Natural killer cell (primary cell): ENCODE measurements around the gene RBM5. TPM values are rescaled to one million over a fixed set of nuclear protein-coding genes. Genes with fewer than 3 reads are reported as not detected.
A peak's percentile ranks its signal among the peaks of the same experiment; 100 is the strongest.

Experiments used
- ATAC-seq, 3 donors: fragments of 150-1000 bp in 2 of 3; fragments of 200-7000 bp in 1 of 3; cut with Tn5 transposase; 1 replicate in 1 of 3; 2 replicates in 2 of 3; pipeline ENCODE4 v1.10.0; 2021; ENCODE audit warnings: mild to moderate bottlenecking in 2 of 3, moderate library complexity in 2 of 3
- DNase-seq, 2 donors: peaks; one replicate each; pipeline versions ENCODE4 v3.0.0 to v3.0.0-alpha.2; 2013 to 2021; ENCODE audit warnings: mixed read lengths in 1 of 2
- H3K27ac ChIP-seq: one replicate; pipeline ENCODE4 v1.5.1; 2013; ENCODE audit warnings: mild to moderate bottlenecking, low read length
- H3K27me3 ChIP-seq: one replicate; pipeline ENCODE4 v1.6.1; 2013; ENCODE audit warnings: low read length; ENCODE audit not compliant: control insufficient read depth, insufficient read depth
- H3K36me3 ChIP-seq: one replicate; pipeline ENCODE4 v1.6.1; 2013; ENCODE audit warnings: low read length; ENCODE audit not compliant: control insufficient read depth, insufficient read depth
- H3K4me1 ChIP-seq: one replicate; pipeline ENCODE4 v1.6.1; 2013; ENCODE audit warnings: low read length; ENCODE audit not compliant: control insufficient read depth, insufficient read depth
- H3K4me3 ChIP-seq: one replicate; pipeline ENCODE4 v1.5.1; 2013; ENCODE audit warnings: low read length
- H3K9me3 ChIP-seq: one replicate; pipeline ENCODE4 v1.6.1; 2013; ENCODE audit warnings: low read length; ENCODE audit not compliant: control insufficient read depth, insufficient read depth
- H3K27ac Mint-ChIP-seq, 2 donors: one replicate each; pipeline ENCODE4 v1.8.0; 2022; ENCODE audit warnings: mild to moderate bottlenecking in 2 of 2, mixed read lengths in 2 of 2, moderate library complexity in 1 of 2
- H3K27me3 Mint-ChIP-seq, 2 donors: one replicate each; pipeline ENCODE4 v1.8.0; 2022; ENCODE audit warnings: low read depth in 2 of 2, mixed read lengths in 2 of 2
- H3K36me3 Mint-ChIP-seq: one replicate; pipeline ENCODE4 v1.8.0; 2022; ENCODE audit warnings: mixed read lengths
- H3K4me1 Mint-ChIP-seq, 2 donors: one replicate each; pipeline ENCODE4 v1.8.0; 2022; ENCODE audit warnings: mixed read lengths in 2 of 2
- H3K4me3 Mint-ChIP-seq: one replicate; pipeline ENCODE4 v1.8.0; 2022; ENCODE audit warnings: mild to moderate bottlenecking, moderate library complexity, mixed read lengths
- H3K9me3 Mint-ChIP-seq, 2 donors: one replicate each; pipeline ENCODE4 v1.8.0; 2022; ENCODE audit warnings: mixed read lengths in 2 of 2
- WGBS: methylation state at CpG from one replicate; pipeline ENCODE4 v1.1.7; 2013; ENCODE audit warnings: missing lambda C conversion rate; ENCODE audit not compliant: insufficient coverage; 5-methylcytosine and 5-hydroxymethylcytosine counted together
- intact Hi-C: fragments of 100-400 bp; cut with micrococcal nuclease; formaldehyde crosslinking; loops from one replicate; pipeline ENCODE4 v1.14.2; 2022
- total RNA-seq, 4 donors: library from RNA; stranded (reverse); fragments of 120-200 nt in 1 of 4; gene quantifications; one replicate each; pipeline versions ENCODE4 v1.2.3 to v1.2.4, GENCODE V29; 2013 to 2022
- TF ChIP-seq, protein P1 (sequence below): fragments of 200-600 bp; IDR thresholded peaks from one replicate; pipeline ENCODE4 v1.8.0; 2022; ENCODE audit warnings: antibody characterized with exemption

RBM5 gene
- total RNA-seq, 3 donors from 2014 or later (not counting 1 experiment from before 2014, with no cell fraction given) = 359 to 473 (median 401) TPM

- no peaks in the 10 kb centered on the region for H3K9me3 Mint-ChIP-seq
- TF ChIP-seq, protein P1, sequence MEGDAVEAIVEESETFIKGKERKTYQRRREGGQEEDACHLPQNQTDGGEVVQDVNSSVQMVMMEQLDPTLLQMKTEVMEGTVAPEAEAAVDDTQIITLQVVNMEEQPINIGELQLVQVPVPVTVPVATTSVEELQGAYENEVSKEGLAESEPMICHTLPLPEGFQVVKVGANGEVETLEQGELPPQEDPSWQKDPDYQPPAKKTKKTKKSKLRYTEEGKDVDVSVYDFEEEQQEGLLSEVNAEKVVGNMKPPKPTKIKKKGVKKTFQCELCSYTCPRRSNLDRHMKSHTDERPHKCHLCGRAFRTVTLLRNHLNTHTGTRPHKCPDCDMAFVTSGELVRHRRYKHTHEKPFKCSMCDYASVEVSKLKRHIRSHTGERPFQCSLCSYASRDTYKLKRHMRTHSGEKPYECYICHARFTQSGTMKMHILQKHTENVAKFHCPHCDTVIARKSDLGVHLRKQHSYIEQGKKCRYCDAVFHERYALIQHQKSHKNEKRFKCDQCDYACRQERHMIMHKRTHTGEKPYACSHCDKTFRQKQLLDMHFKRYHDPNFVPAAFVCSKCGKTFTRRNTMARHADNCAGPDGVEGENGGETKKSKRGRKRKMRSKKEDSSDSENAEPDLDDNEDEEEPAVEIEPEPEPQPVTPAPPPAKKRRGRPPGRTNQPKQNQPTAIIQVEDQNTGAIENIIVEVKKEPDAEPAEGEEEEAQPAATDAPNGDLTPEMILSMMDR = no peak
- DNase-seq (no peak), ATAC-seq (no peak)
- Histone ChIP-seq H3K4me1 (no peaks in the 10 kb centered on the region), H3K9me3 (no peaks in the 10 kb centered on the region), H3K27me3 (no peaks in the 10 kb centered on the region), H3K36me3 (peaks cover 51% of the 10 kb centered on the region), H3K4me3 (no peak overlapping the region), H3K27ac (no peak overlapping the region)
- H3K27me3 Mint-ChIP-seq = no peaks in the 10 kb centered on the region
- H3K4me1 Mint-ChIP-seq = no peaks in the 10 kb centered on the region
- no peaks in the 10 kb centered on the region for H3K36me3 Mint-ChIP-seq
- intact Hi-C loops = no loop called here
- H3K27ac Mint-ChIP-seq = no peak overlapping the region
- H3K4me3 Mint-ChIP-seq = no peak overlapping the region
These were observed 38.4 kb upstream of the RBM5 start for GRCh38 chr3:50050361-50050760.

DNA sequence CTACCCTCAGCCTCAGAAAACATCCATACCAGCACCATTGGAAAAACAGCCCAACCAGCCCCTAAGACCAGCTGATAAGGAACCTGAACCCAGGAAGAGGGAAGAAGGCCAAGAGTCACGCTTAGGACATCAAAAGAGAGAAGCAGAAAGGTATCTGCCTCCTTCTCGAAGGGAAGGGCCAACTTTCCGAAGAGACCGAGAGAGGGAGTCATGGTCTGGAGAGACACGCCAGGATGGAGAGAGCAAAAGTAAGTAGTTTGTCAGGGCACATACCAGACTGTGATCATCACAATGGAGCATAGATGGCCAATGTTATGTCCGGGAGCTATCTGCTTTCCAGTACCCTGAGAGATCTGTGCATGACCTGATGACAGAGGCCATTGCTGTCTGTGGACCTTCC lies 31.0 kb upstream of the RBM5 start:
- intact Hi-C loops = no loop called here
- H3K27ac Mint-ChIP-seq = no peak overlapping the region
- DNase-seq (no peak), ATAC-seq (no peak)
- Histone ChIP-seq H3K4me1 (no peaks in the 10 kb centered on the region), H3K36me3 (peaks cover 59% of the 10 kb centered on the region), H3K27me3 (no peaks in the 10 kb centered on the region), H3K27ac (no peak overlapping the region), H3K9me3 (no peaks in the 10 kb centered on the region), H3K4me3 (no peak overlapping the region)
- no peaks in the 10 kb centered on the region for H3K27me3 Mint-ChIP-seq
- no peak overlapping the region for H3K4me3 Mint-ChIP-seq
- H3K9me3 Mint-ChIP-seq = no peaks in the 10 kb centered on the region
- TF ChIP-seq, protein P1 = no peak
- WGBS = 98% methylated on average over 6 of the region's 6 CpGs
- peaks cover 26% of the 10 kb centered on the region for H3K36me3 Mint-ChIP-seq
- H3K4me1 Mint-ChIP-seq = no peaks in the 10 kb centered on the region

DNA sequence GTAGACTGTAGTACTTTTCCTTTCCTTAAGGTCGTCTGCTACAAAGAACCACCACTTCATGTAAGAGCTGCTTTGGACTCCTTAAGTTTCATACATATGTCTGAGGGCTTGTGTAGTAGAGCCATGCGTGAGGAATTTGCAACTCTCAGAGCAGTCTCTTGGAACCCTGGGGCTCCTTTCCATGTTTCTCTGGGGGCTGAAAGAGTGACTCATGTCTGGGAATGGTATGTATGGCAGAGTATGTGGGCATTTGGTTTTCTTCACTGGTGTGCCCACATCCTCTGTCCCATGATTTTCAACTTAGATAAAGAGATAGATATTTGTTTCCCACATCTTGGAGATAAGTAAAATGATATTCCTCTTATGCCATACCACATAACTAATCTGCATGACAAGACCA lies 20.6 kb upstream of the RBM5 start:
- DNase-seq = no peak
- H3K9me3 ChIP-seq = no peaks in the 10 kb centered on the region
- H3K4me3 ChIP-seq = no peak overlapping the region
- no peak overlapping the region for H3K27ac Mint-ChIP-seq
- no peak overlapping the region for H3K27ac ChIP-seq
- intact Hi-C loops = no loop called here
- no peak overlapping the region for H3K4me3 Mint-ChIP-seq
- H3K9me3 Mint-ChIP-seq = no peaks in the 10 kb centered on the region
- H3K4me1 ChIP-seq = no peaks in the 10 kb centered on the region
- no peak for ATAC-seq
- no peaks in the 10 kb centered on the region for H3K27me3 Mint-ChIP-seq
- 100% methylated on average over 1 of the region's 2 CpGs for WGBS
- peaks cover 79% of the 10 kb centered on the region for H3K36me3 ChIP-seq
- TF ChIP-seq, protein P1 = no peak
- no peaks in the 10 kb centered on the region for H3K27me3 ChIP-seq
- H3K4me1 Mint-ChIP-seq = no peaks in the 10 kb centered on the region
- peaks cover 36% of the 10 kb centered on the region for H3K36me3 Mint-ChIP-seq

GRCh38 chr3:50078091-50078490 lies 10.6 kb upstream of the RBM5 start:
- H3K9me3 Mint-ChIP-seq = no peaks in the 10 kb centered on the region
- H3K36me3 Mint-ChIP-seq = peaks cover 8% of the 10 kb centered on the region
- WGBS = 100% methylated on average over 1 of the region's 1 CpG
- no peaks in the 10 kb centered on the region for H3K27me3 Mint-ChIP-seq
- ATAC-seq (no peak), DNase-seq (no peak)
- peaks cover 12% of the 10 kb centered on the region for H3K4me1 ChIP-seq
- peaks cover 19% of the 10 kb centered on the region for H3K36me3 ChIP-seq
- peak overlapping the region; percentile 79 for H3K27ac Mint-ChIP-seq
- H3K27ac ChIP-seq = no peak overlapping the region
- H3K9me3 ChIP-seq = no peaks in the 10 kb centered on the region
- intact Hi-C loops = no loop called here
- H3K27me3 ChIP-seq = no peaks in the 10 kb centered on the region
- H3K4me3 ChIP-seq = no peak overlapping the region
- H3K4me1 Mint-ChIP-seq = peaks cover 4 to 11% of the 10 kb centered on the region in 2 donors
- TF ChIP-seq, protein P1 = no peak
- H3K4me3 Mint-ChIP-seq = no peak overlapping the region
